Measurements from ENCODE around the gene VAV1. TPM values are rescaled to one million over a fixed set of nuclear protein-coding genes. Genes with fewer than 3 reads are reported as not detected.

The VAV1 gene
- total and polyA plus RNA-seq, 2 of the 13 experiments (the other 11 are each of a cell fraction or from before 2014, with no cell fraction given): not detected

- ChIA-PET POLR2A (no interaction called here), CTCF (ENCODE audit: low intra/inter-chr PET ratio, low total read pairs) (no interaction called here)
- in situ Hi-C loops (cut with HindIII; ENCODE audit: extremely low pct_ligation_motif_present, low pct_unique_long_range_greater_than_20kb) (no loop called here), intact Hi-C loops (cut with micrococcal nuclease; ENCODE audit: unreplicated experiment) (no loop called here)
- Histone ChIP-seq H4K20me1 (ENCODE audit: insufficient read depth, low read length) (no peaks in the 10 kb centered on the region), H3K9me3 (ENCODE audit: low read length) (no peaks in the 10 kb centered on the region), H3K9ac (ENCODE audit: insufficient read depth, low read depth, low read length) (no peak overlapping the region), H3K27me3 (ENCODE audit: control insufficient read depth in 1 of 2, insufficient read depth in 2 of 2, low read length in 2 of 2) (peaks cover 0 to 1% of the 10 kb centered on the region in 2 experiments; a peak in 1 of 5 replicates), H3K79me2 (ENCODE audit: insufficient read depth, low read length) (no peaks in the 10 kb centered on the region), H3K36me3 (replicated peaks in 1 of 2; ENCODE audit: control insufficient read depth in 1 of 2, insufficient read depth in 2 of 2, low read length in 2 of 2) (no peaks in the 10 kb centered on the region), H3K4me1 (ENCODE audit: insufficient read depth, low read length) (no peaks in the 10 kb centered on the region), H2AFZ (ENCODE audit: low read length) (no peak overlapping the region), H3K27ac (ENCODE audit: extremely low read length, insufficient read depth, low read length) (no peak overlapping the region), H3K4me3 (replicated peaks in 1 of 3; ENCODE audit: insufficient read depth in 1 of 3, low read depth in 2 of 3, low read length in 3 of 3) (no peak overlapping the region), H3K4me2 (ENCODE audit: low read depth, low read length) (no peak overlapping the region)
- ATAC-seq: no peak
- BruUV-seq (replicated peaks): no TSS peak
- 0% methylated on average over 2 of the region's 2 CpGs for WGBS (ENCODE audit: low lambda C conversion rate)
- DNase-seq (ENCODE audit: low spot score): no peak
- no peak for FAIRE-seq
- TF ChIP-seq ZNF350 (CRISPR knock-in tag; IDR thresholded peaks at IDR 0.05; ENCODE audit: borderline replicate concordance, low read depth): no peak
Observed at GRCh38 chr19:6837525-6837924, 65.0 kb downstream of the VAV1 start.

GRCh38 chr19:6838062-6838655 is 65.7 kb downstream of the VAV1 start:
- no peak overlapping the region for H3K4me2 ChIP-seq (ENCODE audit: low read depth, low read length)
- 46% methylated on average over 3 of the region's 3 CpGs for WGBS (ENCODE audit: low lambda C conversion rate)
- ChIA-PET POLR2A (no interaction called here), CTCF (ENCODE audit: low intra/inter-chr PET ratio, low total read pairs) (no interaction called here)
- in situ Hi-C loops (cut with HindIII; ENCODE audit: extremely low pct_ligation_motif_present, low pct_unique_long_range_greater_than_20kb) (no loop called here), intact Hi-C loops (cut with micrococcal nuclease; ENCODE audit: unreplicated experiment) (no loop called here)
- H2AFZ ChIP-seq (ENCODE audit: low read length): no peak overlapping the region
- H3K4me1 ChIP-seq (ENCODE audit: insufficient read depth, low read length): no peaks in the 10 kb centered on the region
- FAIRE-seq: no peak
- no peak for DNase-seq (ENCODE audit: low spot score)
- H3K36me3 ChIP-seq (replicated peaks in 1 of 2; ENCODE audit: control insufficient read depth in 1 of 2, insufficient read depth in 2 of 2, low read length in 2 of 2): no peaks in the 10 kb centered on the region
- H3K9ac ChIP-seq (ENCODE audit: insufficient read depth, low read depth, low read length): no peak overlapping the region
- no peak overlapping the region for H3K27ac ChIP-seq (ENCODE audit: extremely low read length, insufficient read depth, low read length)
- no peaks in the 10 kb centered on the region for H3K79me2 ChIP-seq (ENCODE audit: insufficient read depth, low read length)
- BruUV-seq (replicated peaks): no TSS peak
- no peaks in the 10 kb centered on the region for H3K9me3 ChIP-seq (ENCODE audit: low read length)
- peaks cover 0 to 1% of the 10 kb centered on the region in 2 experiments; a peak in 1 of 5 replicates for H3K27me3 ChIP-seq (ENCODE audit: control insufficient read depth in 1 of 2, insufficient read depth in 2 of 2, low read length in 2 of 2)
- no peak overlapping the region for H3K4me3 ChIP-seq (replicated peaks in 1 of 3; ENCODE audit: insufficient read depth in 1 of 3, low read depth in 2 of 3, low read length in 3 of 3)
- no peak for ATAC-seq
- no peaks in the 10 kb centered on the region for H4K20me1 ChIP-seq (ENCODE audit: insufficient read depth, low read length)
- no peak for TF ChIP-seq PRDM15 (CRISPR knock-in tag; IDR thresholded peaks at IDR 0.05)
- no peak for TF ChIP-seq ZNF281 (CRISPR knock-in tag; IDR thresholded peaks at IDR 0.05; ENCODE audit: borderline replicate concordance)
- TF ChIP-seq MYC (CRISPR knock-in tag; IDR thresholded peaks at IDR 0.05; ENCODE audit: borderline replicate concordance): no peak
- TF ChIP-seq CTCF (CRISPR knock-in tag; IDR thresholded peaks at IDR 0.05): no peak
- no peak for TF ChIP-seq AGO2 (optimal IDR thresholded peaks at IDR 0.05; ENCODE audit: low read depth, low read length)
- no peak for TF ChIP-seq NFYB (CRISPR knock-in tag; IDR thresholded peaks at IDR 0.05)
